Measurements from ENCODE around the gene RNF115. TPM values are rescaled to one million over a fixed set of nuclear protein-coding genes. Genes with fewer than 3 reads are reported as not detected.

Gene RNF115
- total RNA-seq, 1 experiment from 2014 or later = 17.5 TPM

DNA sequence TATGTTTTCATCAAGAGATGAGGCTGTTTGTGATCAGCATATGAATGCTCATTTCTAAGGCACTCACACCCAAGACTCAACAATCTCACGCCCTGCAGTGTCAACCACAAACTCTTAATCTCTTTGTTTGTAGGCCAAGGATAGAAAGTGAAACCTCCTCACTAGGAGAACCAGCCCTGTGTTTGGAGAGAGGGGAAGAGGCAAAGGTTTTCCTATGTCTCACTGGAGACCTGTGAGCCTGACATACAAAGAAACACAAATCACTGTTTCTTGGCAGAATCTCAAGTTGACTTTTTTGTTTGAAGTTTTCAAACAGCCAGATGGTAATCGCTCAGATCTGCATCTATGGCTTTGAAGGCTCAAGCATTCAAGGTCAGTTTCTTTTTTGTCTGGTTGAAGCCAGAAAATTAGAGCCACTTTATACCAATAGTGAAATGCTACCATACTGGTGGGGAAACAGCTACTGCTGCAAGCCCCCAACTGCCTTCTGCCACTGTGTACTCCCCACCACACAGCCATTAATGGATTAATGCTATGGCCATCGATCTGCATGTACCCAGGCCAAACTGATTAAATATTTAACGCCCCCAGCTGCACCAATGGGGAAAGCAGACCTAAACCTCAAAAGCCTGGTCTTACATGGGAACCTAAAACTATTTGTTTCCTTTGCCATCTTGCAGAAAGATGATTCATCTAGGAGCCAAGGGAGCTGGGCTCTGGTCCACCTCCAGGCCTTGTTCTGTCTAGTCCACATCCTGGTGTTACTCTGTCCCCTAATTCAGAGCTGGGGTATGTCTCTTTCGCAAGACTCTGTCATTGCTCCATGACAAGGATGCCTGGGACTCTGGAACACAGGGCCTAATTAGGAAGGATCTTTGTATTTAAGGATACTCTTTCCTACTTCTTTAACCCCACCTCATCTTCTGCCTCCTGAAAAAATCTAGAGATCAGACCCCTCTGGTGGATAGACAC is 133.0 kb downstream of the RNF115 start:
- TSS peak; percentile 18 for BruUV-seq (replicated peaks)
- intact Hi-C loops (cut with micrococcal nuclease; ENCODE audit: unreplicated experiment) = no loop called here
- no peak overlapping the region for H3K4me3 Mint-ChIP-seq (ENCODE audit: unreplicated experiment)
- Histone ChIP-seq H3K9me3 (no peaks in the 10 kb centered on the region), H3K27me3 (replicated peaks; ENCODE audit: control insufficient read depth, insufficient read depth, low read length) (no peaks in the 10 kb centered on the region), H3K4me1 (peaks cover 4% of the 10 kb centered on the region; the same call in 1 of the 2 replicates), H3K4me3 (ENCODE audit: low read depth, low read length) (no peak overlapping the region), H3K36me3 (ENCODE audit: control insufficient read depth, insufficient read depth, low read length) (peaks cover 4% of the 10 kb centered on the region)
- no peak for DNase-seq
- TF ChIP-seq, protein P1, sequence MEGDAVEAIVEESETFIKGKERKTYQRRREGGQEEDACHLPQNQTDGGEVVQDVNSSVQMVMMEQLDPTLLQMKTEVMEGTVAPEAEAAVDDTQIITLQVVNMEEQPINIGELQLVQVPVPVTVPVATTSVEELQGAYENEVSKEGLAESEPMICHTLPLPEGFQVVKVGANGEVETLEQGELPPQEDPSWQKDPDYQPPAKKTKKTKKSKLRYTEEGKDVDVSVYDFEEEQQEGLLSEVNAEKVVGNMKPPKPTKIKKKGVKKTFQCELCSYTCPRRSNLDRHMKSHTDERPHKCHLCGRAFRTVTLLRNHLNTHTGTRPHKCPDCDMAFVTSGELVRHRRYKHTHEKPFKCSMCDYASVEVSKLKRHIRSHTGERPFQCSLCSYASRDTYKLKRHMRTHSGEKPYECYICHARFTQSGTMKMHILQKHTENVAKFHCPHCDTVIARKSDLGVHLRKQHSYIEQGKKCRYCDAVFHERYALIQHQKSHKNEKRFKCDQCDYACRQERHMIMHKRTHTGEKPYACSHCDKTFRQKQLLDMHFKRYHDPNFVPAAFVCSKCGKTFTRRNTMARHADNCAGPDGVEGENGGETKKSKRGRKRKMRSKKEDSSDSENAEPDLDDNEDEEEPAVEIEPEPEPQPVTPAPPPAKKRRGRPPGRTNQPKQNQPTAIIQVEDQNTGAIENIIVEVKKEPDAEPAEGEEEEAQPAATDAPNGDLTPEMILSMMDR (IDR thresholded peaks at IDR 0.05; ENCODE audit: insufficient read depth in 1 of 2, low read depth in 1 of 2, low read length in 1 of 2, severe bottlenecking in 1 of 2, unreplicated experiment in 1 of 2) = no peak
- H3K27me3 Mint-ChIP-seq (ENCODE audit: insufficient read depth, unreplicated experiment) = no peaks in the 10 kb centered on the region
- no peaks in the 10 kb centered on the region for H3K9me3 Mint-ChIP-seq (ENCODE audit: unreplicated experiment)
- ChIA-PET CTCF (no interaction called here), POLR2A (no interaction called here)
- H3K36me3 Mint-ChIP-seq (ENCODE audit: insufficient read depth, unreplicated experiment) = peaks cover 78% of the 10 kb centered on the region
- H3K4me1 Mint-ChIP-seq (ENCODE audit: low read depth, unreplicated experiment) = no peaks in the 10 kb centered on the region
- no peak overlapping the region for H3K27ac Mint-ChIP-seq (ENCODE audit: unreplicated experiment)

DNA sequence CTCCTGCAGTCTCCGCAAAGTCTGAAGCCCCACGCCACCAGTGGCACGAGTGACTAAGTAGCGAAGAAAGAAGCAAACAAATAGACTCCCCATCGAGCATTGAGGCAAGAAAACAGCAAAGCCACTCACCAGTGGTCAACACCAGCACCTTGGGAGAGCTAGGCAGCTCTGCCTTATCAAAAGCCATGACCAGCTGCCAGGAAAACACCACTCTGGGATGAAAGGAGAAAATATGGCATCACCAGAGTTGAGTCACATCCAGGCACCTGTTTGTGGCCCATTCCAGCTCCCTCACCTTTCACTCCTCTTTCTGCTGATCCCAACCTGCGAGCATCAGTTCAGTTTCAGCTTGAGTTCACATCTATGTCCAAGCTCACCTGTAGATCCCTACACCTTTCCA is 134.0 kb downstream of the RNF115 start:
- TF ChIP-seq, protein P1 (IDR thresholded peaks at IDR 0.05; ENCODE audit: insufficient read depth in 1 of 2, low read depth in 1 of 2, low read length in 1 of 2, severe bottlenecking in 1 of 2, unreplicated experiment in 1 of 2) = no peak
- Mint-ChIP-seq H3K9me3 (ENCODE audit: unreplicated experiment) (no peaks in the 10 kb centered on the region), H3K27me3 (ENCODE audit: insufficient read depth, unreplicated experiment) (no peaks in the 10 kb centered on the region), H3K4me3 (ENCODE audit: unreplicated experiment) (no peak overlapping the region), H3K4me1 (ENCODE audit: low read depth, unreplicated experiment) (no peaks in the 10 kb centered on the region), H3K27ac (ENCODE audit: unreplicated experiment) (no peak overlapping the region), H3K36me3 (ENCODE audit: insufficient read depth, unreplicated experiment) (peaks cover 77% of the 10 kb centered on the region)
- ChIA-PET POLR2A (no interaction called here), CTCF (no interaction called here)
- no TSS peak for BruUV-seq (replicated peaks)
- Histone ChIP-seq H3K36me3 (ENCODE audit: control insufficient read depth, insufficient read depth, low read length) (peaks cover 4% of the 10 kb centered on the region), H3K9me3 (no peaks in the 10 kb centered on the region), H3K4me1 (peaks cover 4% of the 10 kb centered on the region; the same call in 1 of the 2 replicates), H3K27me3 (replicated peaks; ENCODE audit: control insufficient read depth, insufficient read depth, low read length) (no peaks in the 10 kb centered on the region), H3K4me3 (ENCODE audit: low read depth, low read length) (no peak overlapping the region)
- no peak for DNase-seq
- intact Hi-C loops (cut with micrococcal nuclease; ENCODE audit: unreplicated experiment) = no loop called here

DNA sequence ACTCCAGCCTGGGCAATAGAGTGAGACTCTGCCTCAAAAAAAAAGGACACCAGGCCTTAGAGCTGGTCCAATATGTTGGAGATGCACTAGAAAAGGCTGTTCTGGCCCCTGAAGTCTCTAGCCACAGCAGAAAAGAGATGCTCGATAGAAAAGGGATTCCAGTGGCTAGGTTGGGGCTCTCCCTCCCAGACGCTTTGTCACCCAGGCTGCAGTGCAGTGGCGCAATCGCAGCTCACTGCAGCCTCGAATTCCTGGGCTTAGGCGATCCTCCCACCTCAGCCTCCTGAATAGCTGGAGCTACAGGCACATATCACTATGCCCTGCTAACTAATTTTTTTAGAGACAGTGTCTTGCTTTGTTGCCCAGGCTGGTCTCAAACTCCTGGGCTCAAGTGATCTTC is 135.0 kb downstream of the RNF115 start:
- DNase-seq = no peak
- Mint-ChIP-seq H3K27ac (ENCODE audit: unreplicated experiment) (no peak overlapping the region), H3K9me3 (ENCODE audit: unreplicated experiment) (no peaks in the 10 kb centered on the region), H3K36me3 (ENCODE audit: insufficient read depth, unreplicated experiment) (peaks cover 71% of the 10 kb centered on the region), H3K4me3 (ENCODE audit: unreplicated experiment) (no peak overlapping the region), H3K27me3 (ENCODE audit: insufficient read depth, unreplicated experiment) (no peaks in the 10 kb centered on the region), H3K4me1 (ENCODE audit: low read depth, unreplicated experiment) (no peaks in the 10 kb centered on the region)
- intact Hi-C loops (cut with micrococcal nuclease; ENCODE audit: unreplicated experiment) = no loop called here
- Histone ChIP-seq H3K36me3 (ENCODE audit: control insufficient read depth, insufficient read depth, low read length) (peaks cover 4% of the 10 kb centered on the region), H3K27me3 (replicated peaks; ENCODE audit: control insufficient read depth, insufficient read depth, low read length) (no peaks in the 10 kb centered on the region), H3K4me3 (ENCODE audit: low read depth, low read length) (no peak overlapping the region), H3K4me1 (peaks cover 4% of the 10 kb centered on the region; the same call in 1 of the 2 replicates), H3K9me3 (no peaks in the 10 kb centered on the region)
- CTCF ChIA-PET = no interaction called here
- no TSS peak for BruUV-seq (replicated peaks)
- TF ChIP-seq, protein P1 (IDR thresholded peaks at IDR 0.05; ENCODE audit: insufficient read depth in 1 of 2, low read depth in 1 of 2, low read length in 1 of 2, severe bottlenecking in 1 of 2, unreplicated experiment in 1 of 2) = no peak
- POLR2A ChIA-PET = no interaction called here

Small RNA genes lying within 50 kb of the gene (microRNA-seq; reads per million reads assigned to microRNA genes)
- gene MIR6736 = not detected

Other genes starting within 250 kb of the RNF115 start
- 49.9 and 50.0 TPM in 2 replicates for gene GPR89A, start 216.1 kb downstream of the RNF115 start, total RNA-seq (2022)
- 90.2 and 98.9 TPM in 2 replicates for gene PDZK1, start 116.7 kb downstream of the RNF115 start, total RNA-seq (2022)
- gene CD160, start 104.6 kb downstream of the RNF115 start, total RNA-seq (2022) = 0.16 and 0.20 TPM in 2 replicates
- gene POLR3C, start 105 bp upstream of the RNF115 start, total RNA-seq (2022) = 48.0 and 48.8 TPM in 2 replicates
- 4.8 and 6.4 TPM in 2 replicates for gene NUDT17, start 21.5 kb upstream of the RNF115 start, total RNA-seq (2022)
- 20.3 and 22.0 TPM in 2 replicates for gene PIAS3, start 35.0 kb upstream of the RNF115 start, total RNA-seq (2022)
- 0.09 and 0.34 TPM in 2 replicates for gene ANKRD35, start 61.8 kb upstream of the RNF115 start, total RNA-seq (2022)
- 0.12 and 0.43 TPM in 2 replicates for gene ITGA10, start 86.0 kb upstream of the RNF115 start, total RNA-seq (2022)
- 14.5 and 16.1 TPM in 2 replicates for gene PEX11B, start 94.6 kb upstream of the RNF115 start, total RNA-seq (2022)
- 178 and 185 TPM in 2 replicates for gene RBM8A, start 103.4 kb upstream of the RNF115 start, total RNA-seq (2022)
- gene LIX1L, start 133.9 kb upstream of the RNF115 start, total RNA-seq (2022) = 0.82 and 1.1 TPM in 2 replicates
- 0.19 and 0.77 TPM in 2 replicates for gene ANKRD34A, start 140.5 kb upstream of the RNF115 start, total RNA-seq (2022)
- gene POLR3GL, start 140.6 kb upstream of the RNF115 start, total RNA-seq (2022) = 2.9 and 3.4 TPM in 2 replicates
- gene TXNIP, start 172.5 kb upstream of the RNF115 start, total RNA-seq (2022) = 27.5 and 38.6 TPM in 2 replicates
- gene HJV, start 197.6 kb upstream of the RNF115 start, total RNA-seq (2022) = not detected in 2 replicates

All from Caco-2 (cell line).